HAP-1 (cell line): ENCODE data around the gene MYH15.

Experiments
- DNase-seq, 2 experiments: peaks; one replicate each; pipeline ENCODE4 v3.0.0-alpha.2; 2016 to 2020; ENCODE audit warnings: low spot score in 2 of 2
- H3K27me3 ChIP-seq: fragments of 250-450 bp; sonication (Bioruptor Pico); 2 replicates; pipeline ENCODE4 v1.5.1; 2020; ENCODE audit warnings: low read depth, mild to moderate bottlenecking, moderate library complexity
- H3K36me3 ChIP-seq: fragments of 250-450 bp; sonication (Bioruptor Pico); replicated peaks from 2 replicates; pipeline ENCODE4 v1.5.1; 2020; ENCODE audit warnings: mild to moderate bottlenecking
- H3K4me1 ChIP-seq: fragments of 250-450 bp; sonication (Bioruptor Pico); 2 replicates; pipeline ENCODE4 v1.5.1; 2020; ENCODE audit warnings: mild to moderate bottlenecking
- H3K4me3 ChIP-seq: fragments of 250-450 bp; sonication (Bioruptor Pico); 2 replicates; pipeline ENCODE4 v1.5.1; 2020; ENCODE audit warnings: mild to moderate bottlenecking, moderate library complexity
- H3K9me3 ChIP-seq: fragments of 250-450 bp; sonication (Bioruptor Pico); 2 replicates; pipeline ENCODE4 v1.5.1; 2020; ENCODE audit warnings: mild to moderate bottlenecking, moderate library complexity
- in situ Hi-C: fragments of 300-500 bp; cut with MboI; formaldehyde crosslinking; loops from 3 replicates; pipeline ENCODE4 v1.14.3; 2020; ENCODE audit warnings: low sequenced_read_pairs, inconsistent platforms, mixed read lengths

MYH15 gene

DNA sequence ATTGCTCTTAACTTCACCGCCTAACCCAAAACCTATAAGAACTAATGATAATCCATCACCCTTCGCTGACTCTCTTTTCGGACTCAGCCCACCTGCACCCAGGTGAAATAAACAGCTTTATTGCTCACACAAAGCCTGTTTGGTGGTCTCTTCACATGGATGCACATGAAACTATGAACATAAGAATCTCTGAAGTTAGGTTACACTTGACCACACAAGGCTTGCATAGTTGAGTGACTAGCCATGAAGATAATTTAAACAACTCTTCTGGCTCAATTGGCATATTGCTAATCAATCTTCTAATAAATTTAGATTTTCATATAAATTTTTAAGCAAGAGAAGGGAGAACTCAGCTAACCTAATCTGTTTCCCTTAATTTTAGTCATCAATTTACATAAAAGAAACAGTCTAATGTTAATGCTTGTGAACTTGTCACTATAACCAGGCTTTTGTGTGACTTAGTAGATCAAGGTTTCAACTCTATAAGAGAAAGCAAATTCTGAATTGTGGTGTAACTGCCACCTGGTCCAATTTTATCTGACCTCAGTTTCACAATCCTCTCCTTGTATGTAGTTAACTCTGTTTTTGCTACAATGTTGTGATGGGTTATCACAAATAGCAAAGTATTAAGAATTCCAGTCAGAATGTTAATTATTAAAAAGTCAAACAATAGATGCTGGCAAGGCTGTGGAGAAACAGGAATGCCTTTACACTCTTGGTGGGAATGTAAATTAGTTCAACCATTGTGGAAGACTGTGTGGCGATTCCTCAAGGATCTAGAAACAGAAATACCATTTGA lies 132.0 kb downstream of the MYH15 start:
- Histone ChIP-seq H3K4me1 (no peaks in the 10 kb centered on the region), H3K4me3 (no peak overlapping the region), H3K9me3 (no peaks in the 10 kb centered on the region), H3K27me3 (no peaks in the 10 kb centered on the region), H3K36me3 (no peaks in the 10 kb centered on the region)
- in situ Hi-C loops = no loop called here
- DNase-seq = no peak

DNA sequence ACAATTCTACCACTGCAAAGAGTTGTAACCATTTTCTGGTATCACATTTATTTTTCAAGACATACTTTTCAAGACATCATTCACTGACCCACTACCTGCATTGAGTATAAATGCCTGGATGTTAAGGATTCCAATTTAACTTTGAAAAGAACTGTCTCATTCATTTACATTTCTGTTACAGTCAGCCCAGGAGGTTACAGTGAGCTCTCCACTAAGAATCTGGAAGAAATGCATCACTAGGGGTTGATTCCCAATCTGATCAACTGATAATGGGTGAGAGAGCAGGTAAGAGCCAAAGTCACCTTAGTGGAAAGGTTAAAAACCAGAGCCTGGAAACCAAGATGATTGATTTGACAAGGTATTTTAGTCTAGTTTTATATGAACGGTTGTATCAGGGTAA lies 133.0 kb downstream of the MYH15 start:
- H3K9me3 ChIP-seq = no peaks in the 10 kb centered on the region
- H3K36me3 ChIP-seq = no peaks in the 10 kb centered on the region
- in situ Hi-C loops = no loop called here
- no peak for DNase-seq
- no peaks in the 10 kb centered on the region for H3K4me1 ChIP-seq
- no peaks in the 10 kb centered on the region for H3K27me3 ChIP-seq
- no peak overlapping the region for H3K4me3 ChIP-seq

DNA sequence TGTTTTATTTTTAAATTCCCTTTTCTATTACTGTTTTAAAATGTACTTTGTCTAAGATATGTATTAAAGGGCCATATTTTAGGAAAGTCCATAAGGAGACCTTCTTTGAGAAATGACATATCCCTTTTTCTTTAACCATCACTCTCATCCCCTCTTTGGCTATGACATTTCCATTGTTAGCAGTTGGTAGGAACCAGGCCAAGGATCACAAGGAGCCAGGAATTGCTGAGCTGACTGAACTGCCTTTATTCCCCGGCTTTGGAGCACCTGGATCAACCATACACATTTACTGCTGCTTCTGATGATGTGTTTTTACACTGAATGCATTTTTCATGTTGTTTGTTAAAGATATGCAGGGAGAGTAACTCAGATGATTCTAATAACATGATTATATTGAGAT lies 134.4 kb downstream of the MYH15 start:
- H3K36me3 ChIP-seq = no peaks in the 10 kb centered on the region
- in situ Hi-C loops = no loop called here
- no peaks in the 10 kb centered on the region for H3K27me3 ChIP-seq
- no peak overlapping the region for H3K4me3 ChIP-seq
- no peaks in the 10 kb centered on the region for H3K4me1 ChIP-seq
- H3K9me3 ChIP-seq = no peaks in the 10 kb centered on the region
- no peak for DNase-seq

DNA sequence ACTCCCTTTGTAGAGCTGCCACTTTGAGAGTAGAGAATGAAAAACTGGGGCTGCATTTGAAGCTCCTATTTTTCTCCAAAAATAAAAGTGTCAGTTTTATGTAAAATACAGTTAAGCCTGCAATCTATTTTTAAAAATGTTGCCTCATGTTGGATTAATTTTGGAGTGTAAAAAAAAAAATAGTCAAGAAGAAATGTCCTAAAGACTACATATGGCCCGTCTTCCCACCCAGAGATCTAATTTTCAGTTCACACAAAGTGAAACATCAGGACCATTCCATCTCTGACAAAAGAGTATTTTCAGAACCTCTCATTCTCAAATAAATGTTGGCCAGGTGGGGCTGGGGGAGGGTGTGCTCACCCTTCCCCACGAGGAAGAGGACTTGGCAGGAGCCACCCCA lies 151.4 kb downstream of the MYH15 start:
- DNase-seq = no peak
- Histone ChIP-seq H3K27me3 (no peaks in the 10 kb centered on the region; the same call in 1 of the 2 replicates), H3K4me1 (no peaks in the 10 kb centered on the region), H3K4me3 (no peak overlapping the region), H3K9me3 (no peaks in the 10 kb centered on the region), H3K36me3 (no peaks in the 10 kb centered on the region)
- in situ Hi-C loops = no loop called here

DNA sequence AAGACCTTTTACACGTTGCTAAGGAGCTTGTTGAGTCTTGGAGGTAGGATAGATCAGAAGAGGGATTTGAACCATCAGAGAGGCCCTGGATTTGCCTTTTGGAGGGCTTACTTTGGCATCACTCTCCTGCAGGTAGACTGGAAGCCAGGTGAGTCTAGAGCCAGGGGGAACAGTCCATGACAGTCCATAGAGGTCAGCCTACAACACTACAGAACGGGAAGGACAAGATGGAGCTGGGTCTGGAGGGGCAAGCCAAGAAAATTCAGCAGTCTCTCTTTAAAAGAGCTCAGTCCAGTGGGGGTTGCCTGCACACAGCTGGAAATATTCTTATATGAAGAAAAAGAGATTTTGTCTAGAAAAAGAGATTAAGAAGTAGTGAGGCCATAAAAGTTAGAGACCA lies 153.4 kb downstream of the MYH15 start:
- Histone ChIP-seq H3K36me3 (no peaks in the 10 kb centered on the region), H3K9me3 (no peaks in the 10 kb centered on the region), H3K4me3 (no peak overlapping the region), H3K4me1 (no peaks in the 10 kb centered on the region), H3K27me3 (no peaks in the 10 kb centered on the region; the same call in 1 of the 2 replicates)
- in situ Hi-C loops = no loop called here
- no peak for DNase-seq

DNA sequence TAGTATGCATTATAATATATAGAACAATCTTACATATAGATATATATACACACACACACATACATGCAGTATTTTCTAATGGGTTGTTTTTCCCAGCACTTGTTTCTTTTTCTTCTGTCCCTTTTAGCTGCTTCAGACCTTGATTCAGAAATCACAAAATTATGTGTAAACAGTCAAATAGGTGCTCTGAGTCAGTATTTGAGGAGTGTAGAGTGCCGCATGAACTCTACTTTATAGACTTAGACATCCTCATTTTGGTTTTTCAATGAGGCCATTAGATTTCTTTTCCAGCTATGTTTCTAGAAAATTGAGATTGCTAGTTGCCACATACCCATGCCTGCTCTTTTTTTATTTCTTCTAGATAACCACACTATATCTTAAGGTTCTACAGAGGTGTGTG lies 155.8 kb downstream of the MYH15 start:
- no peaks in the 10 kb centered on the region; the same call in 1 of the 2 replicates for H3K27me3 ChIP-seq
- DNase-seq = no peak
- in situ Hi-C loops = no loop called here

DNA sequence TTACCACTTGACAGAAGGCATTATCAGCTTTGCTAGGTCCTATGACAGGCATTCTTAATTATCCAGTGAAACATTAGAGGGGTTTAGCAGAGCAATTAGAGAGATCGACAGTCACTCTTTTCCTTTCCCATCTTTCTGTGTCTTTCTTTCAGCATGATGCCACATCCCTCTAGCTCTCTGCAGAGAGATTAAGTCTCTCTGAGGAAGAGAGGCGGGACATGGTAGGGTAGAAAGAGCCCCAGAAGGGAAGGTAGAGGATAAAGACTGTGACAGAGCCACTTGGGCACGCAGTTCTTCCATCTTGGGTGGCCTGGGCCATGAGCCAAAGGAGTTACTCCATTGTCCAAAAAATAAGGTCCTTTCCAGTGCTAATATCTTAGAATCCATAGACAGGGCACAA lies 158.2 kb downstream of the MYH15 start:
- Histone ChIP-seq H3K9me3 (no peaks in the 10 kb centered on the region), H3K36me3 (no peaks in the 10 kb centered on the region), H3K4me3 (no peak overlapping the region), H3K4me1 (no peaks in the 10 kb centered on the region), H3K27me3 (no peaks in the 10 kb centered on the region; the same call in 1 of the 2 replicates)
- in situ Hi-C loops = no loop called here
- no peak for DNase-seq

More for the DNA sequence above, 155.8 kb downstream of the MYH15 start:
- Histone ChIP-seq H3K4me1 (no peaks in the 10 kb centered on the region), H3K36me3 (no peaks in the 10 kb centered on the region), H3K4me3 (no peak overlapping the region), H3K9me3 (no peaks in the 10 kb centered on the region)

DNA sequence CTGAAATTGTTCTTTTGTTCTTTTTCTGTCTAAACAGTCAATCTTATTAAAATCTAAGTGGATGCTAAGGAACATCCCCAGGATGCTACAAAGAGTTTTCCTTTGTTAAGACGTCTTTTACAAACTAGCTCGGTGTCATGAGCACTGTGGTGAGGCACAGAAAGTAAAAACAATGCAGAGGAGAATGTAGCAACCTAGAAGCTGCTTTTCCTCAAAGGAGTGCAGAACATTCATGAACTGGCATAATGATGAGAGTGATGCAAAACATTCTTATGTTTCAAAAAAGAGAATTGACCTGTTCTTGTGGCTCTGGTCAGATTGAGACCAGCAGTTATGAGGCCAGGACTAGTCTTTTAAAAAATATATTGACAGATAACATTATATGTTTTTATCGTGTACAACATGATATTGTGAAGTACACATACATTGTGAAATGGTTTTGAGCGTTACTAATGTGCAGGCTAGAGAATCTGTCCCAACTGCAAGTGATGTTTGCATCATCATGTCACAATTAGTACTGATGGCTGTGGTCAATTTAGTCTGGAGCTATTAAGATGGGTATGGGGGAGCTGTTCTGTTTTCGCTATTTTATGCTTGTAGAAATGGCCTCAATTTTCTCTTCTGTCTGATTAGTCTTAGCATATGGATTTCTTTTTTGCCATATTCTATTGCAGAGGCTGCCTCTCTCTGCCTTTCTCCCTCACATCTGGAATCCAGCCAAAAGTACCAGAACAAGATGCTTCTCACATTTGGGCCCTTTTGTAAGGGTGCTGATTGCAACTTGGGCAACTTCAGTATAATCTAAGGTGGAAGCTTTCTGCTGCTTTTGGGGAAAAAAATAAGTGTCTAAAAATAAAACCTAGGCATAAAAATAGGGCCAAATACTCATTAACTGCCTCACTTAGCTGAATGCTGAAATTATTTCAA lies 163.8 kb downstream of the MYH15 start:
- Histone ChIP-seq H3K27me3 (no peaks in the 10 kb centered on the region), H3K9me3 (no peaks in the 10 kb centered on the region), H3K36me3 (no peaks in the 10 kb centered on the region), H3K4me3 (no peak overlapping the region), H3K4me1 (no peaks in the 10 kb centered on the region)
- in situ Hi-C loops = no loop called here
- no peak for DNase-seq

DNA sequence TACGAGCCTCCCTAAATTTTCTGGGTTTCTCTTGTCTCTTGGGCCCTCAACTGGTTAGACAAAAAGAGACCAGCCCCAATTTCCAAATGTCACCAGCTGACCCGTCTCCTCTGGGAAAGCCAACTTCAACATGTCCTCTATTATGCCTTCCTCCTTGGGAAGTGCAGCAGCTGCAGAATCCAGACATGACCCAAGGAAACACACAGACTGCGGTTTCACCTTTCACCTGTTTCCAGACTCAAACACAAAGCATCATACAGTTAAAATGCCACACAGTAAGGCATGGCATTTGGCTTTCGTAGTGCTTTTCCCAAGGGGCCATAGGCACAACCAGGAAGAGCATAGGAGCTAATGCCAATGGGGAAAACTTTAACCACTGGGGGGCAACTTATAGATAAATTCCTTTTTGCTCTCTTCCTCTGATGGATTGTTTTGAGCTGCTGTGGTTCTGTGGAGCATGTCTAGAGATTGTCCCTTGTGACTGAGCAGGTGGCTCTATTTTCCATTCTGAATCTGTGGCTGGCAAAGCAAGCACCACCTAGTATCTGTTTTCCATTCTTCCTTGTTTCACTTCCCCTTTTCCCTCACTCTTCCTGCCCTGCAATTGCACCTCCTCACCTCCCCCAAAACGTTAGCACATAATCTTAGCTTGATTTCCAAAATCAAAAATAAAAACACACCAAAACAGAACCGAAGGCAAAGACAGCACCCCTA lies 164.7 kb downstream of the MYH15 start:
- no peaks in the 10 kb centered on the region for H3K27me3 ChIP-seq
- in situ Hi-C loops = no loop called here
- no peaks in the 10 kb centered on the region for H3K36me3 ChIP-seq
- DNase-seq = no peak
- H3K4me1 ChIP-seq = no peaks in the 10 kb centered on the region
- H3K9me3 ChIP-seq = no peaks in the 10 kb centered on the region
- H3K4me3 ChIP-seq = no peak overlapping the region

DNA sequence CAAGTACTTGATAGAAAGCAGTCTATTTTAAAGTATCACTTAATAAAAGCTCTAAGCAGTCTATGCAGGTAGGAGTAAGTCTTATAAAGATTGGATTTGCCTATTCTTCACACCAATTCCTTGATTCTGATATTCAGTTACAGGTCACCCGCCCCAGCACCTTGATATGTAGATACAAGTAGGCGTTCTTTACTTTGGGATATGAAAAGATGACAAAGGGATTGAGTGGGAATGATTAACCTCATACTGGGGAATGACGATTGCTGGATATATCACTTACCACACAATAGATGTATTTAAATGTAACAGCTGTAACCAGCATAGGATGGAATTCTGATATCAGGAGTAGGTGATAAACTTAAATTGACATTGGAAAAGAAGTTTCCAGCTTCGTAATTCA lies 166.9 kb downstream of the MYH15 start:
- H3K4me1 ChIP-seq = no peaks in the 10 kb centered on the region
- DNase-seq = no peak
- in situ Hi-C loops = no loop called here

DNA sequence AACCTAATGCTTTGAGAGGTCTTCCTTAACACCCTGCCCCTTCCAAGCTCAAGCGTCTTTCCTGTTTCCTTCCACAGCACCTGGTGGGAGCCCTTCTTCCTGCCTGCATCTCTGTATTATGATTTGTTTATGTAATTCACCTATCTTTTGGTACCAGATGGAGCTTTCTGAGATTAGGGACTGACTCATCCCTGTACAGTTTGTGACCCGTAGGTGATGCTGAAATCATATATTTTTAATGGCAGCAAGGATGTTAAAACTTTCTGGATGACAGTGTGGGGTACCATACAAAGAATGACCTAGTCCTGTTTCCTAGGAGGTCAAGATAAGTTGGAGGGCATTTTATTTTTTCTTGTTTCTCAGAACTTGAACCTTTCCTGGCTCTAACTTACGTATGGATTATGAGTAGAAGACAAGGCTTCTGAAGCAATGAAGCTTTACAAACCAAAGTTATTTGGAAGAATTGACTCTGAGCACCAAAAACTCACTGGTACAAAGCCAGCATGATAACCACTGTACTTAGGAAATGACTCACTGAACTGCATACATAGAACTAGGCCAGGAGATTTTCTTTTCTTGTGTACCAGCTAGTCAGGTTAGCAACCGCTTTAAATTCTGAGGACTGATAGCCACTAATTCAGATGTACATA lies 167.4 kb downstream of the MYH15 start:
- Histone ChIP-seq H3K27me3 (no peaks in the 10 kb centered on the region), H3K4me1 (no peaks in the 10 kb centered on the region), H3K4me3 (no peak overlapping the region), H3K36me3 (no peaks in the 10 kb centered on the region), H3K9me3 (no peaks in the 10 kb centered on the region)
- DNase-seq = no peak
- in situ Hi-C loops = no loop called here

More for the DNA sequence above, 166.9 kb downstream of the MYH15 start:
- Histone ChIP-seq H3K9me3 (no peaks in the 10 kb centered on the region), H3K4me3 (no peak overlapping the region), H3K27me3 (no peaks in the 10 kb centered on the region), H3K36me3 (no peaks in the 10 kb centered on the region)

DNA sequence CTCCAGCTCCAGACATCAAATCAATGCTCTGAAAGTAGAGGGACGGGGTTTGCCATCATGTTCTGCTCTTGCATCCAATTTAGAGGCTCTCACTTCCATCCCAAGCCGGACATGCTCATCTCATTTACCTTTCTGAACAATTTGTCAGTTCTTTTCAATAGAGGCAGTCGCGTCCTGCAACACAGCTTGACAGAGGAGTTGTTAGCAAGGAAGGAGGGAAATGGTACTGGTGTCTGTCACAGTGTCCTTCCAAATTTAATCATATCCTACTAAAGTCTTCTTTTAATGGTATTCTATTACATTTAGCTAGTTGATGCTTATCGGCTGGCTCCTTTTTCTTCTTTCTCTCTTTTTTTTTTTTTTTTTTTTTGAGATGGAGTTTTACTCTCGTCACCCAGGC lies 168.5 kb downstream of the MYH15 start:
- in situ Hi-C loops = no loop called here
- H3K36me3 ChIP-seq = no peaks in the 10 kb centered on the region
- no peaks in the 10 kb centered on the region for H3K27me3 ChIP-seq
- no peak for DNase-seq
- no peaks in the 10 kb centered on the region for H3K9me3 ChIP-seq
- no peak overlapping the region for H3K4me3 ChIP-seq
- H3K4me1 ChIP-seq = no peaks in the 10 kb centered on the region

DNA sequence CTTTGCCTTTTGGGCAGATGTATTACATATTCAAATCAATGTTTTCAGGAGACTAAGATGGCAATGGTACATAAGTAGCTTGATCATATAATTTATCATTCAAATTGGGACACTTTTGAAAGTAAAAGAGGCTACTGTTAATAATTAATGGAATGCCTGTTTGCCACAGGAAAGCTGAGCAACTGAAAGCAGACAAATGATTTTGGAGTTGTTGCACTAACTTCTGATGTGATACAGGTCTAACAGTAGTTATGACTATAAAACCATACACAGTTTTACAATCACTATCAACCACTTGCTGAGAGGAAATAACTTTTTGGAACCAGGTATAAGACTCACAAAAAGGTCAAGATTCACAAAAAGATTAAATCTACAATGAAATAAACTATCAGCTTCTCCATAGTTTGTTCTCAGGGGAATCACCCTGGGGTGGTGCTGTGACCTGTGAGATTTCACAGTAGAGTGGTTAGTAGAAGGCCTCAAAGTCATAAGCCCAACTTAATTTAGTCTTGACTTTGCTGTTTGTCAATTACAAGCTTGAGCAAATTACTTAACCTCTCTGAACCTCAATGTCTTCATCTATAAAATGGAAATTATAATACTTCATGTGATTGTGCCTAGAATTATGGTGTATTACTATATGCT lies 171.4 kb downstream of the MYH15 start:
- Histone ChIP-seq H3K27me3 (no peaks in the 10 kb centered on the region), H3K9me3 (no peaks in the 10 kb centered on the region), H3K4me1 (no peaks in the 10 kb centered on the region), H3K4me3 (no peak overlapping the region), H3K36me3 (no peaks in the 10 kb centered on the region)
- in situ Hi-C loops = no loop called here
- DNase-seq = no peak
